Measurements from ENCODE around the gene CMSS1.

GRCh38 chr3:100183608-100184125 lies 366.0 kb downstream of the CMSS1 start:
- TF ChIP-seq CTCF (conservative IDR thresholded peaks at IDR 0.05) (no peak), ZFX (IDR thresholded peaks at IDR 0.05) (no peak)

All from C4-2B (cell line).